Activated effector memory CD4-positive, alpha-beta T cell treated with anti-CD3 and anti-CD28 coated beads, Interleukin-2, amount 50 U/mL, for 16 hours (primary cell): Measurements from ENCODE around the gene PHLPP1.

Source experiments
- DNase-seq: peaks from one replicate; pipeline ENCODE4 v3.0.0-alpha.2; 2020

Gene PHLPP1

DNA sequence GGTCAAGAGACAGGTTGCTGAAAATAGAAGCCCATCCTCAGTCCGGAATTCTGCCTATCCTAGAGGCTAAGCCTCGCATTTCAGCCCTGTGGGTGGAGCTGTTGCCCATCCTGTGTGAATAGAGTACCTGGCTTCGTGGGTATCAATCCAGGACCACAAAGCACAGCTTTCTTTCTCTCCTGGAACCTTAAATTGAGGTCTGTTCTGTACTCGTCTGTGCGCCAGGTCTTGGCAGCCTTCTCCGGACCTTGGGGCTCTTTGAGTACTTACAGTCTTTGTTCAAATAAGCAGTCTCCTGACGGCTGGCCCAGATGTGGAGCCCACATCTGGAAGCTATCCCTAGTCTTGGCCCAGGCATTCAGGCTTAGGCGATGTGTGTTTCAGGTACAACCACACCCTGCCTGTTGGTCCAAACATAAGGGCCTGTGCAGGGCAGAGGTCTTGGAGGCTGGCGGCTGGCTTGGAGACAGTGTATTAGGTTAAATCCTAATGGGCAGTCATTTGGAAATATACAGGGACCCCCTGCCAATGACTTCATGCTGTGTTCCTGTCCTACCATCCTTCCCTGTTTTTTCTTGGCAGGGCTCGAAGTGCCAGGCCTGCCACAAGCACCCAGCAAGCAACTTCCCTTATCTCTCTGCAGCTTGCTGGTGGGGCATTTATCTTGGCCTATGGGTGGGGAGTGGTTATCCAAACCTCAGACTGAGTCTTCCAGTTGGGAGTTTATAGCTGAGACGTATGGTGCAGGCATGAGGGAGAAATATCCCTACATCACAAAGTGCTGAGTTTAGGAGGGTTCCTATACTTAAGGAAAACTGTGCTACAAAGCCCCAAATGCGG lies 310.1 kb downstream of the PHLPP1 start:
- no peak for DNase-seq

DNA sequence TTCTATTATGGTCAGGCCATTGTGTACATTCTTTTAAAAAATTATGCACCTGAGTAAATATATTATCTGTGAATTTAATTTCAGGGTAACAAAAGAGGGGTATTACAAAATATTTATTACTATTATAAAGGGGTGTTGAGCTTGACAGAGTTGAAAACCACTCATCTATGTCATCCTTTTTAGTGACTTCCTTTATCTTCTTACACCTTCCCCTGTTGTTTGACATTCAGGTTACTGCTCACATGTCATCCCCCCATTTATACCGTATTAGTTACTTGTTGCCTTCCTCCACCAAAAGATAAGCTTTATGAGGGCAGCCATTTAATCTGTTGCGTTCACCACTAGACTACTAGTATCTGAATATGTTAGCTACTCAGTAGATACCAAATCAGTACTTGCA lies 313.0 kb downstream of the PHLPP1 start:
- no peak for DNase-seq
